Activated CD8-positive, alpha-beta T cell treated with anti-CD3 and anti-CD28 coated beads, Interleukin-2, amount 10 ng/mL, durations not matched to agents 7 days and 5 days (primary cell): Measurements from ENCODE around the gene POLR2I. TPM values are rescaled to one million over a fixed set of nuclear protein-coding genes. Genes with fewer than 3 reads are reported as not detected.

Source experiments
- ATAC-seq: fragments of 150-1000 bp; cut with Tn5 transposase; one replicate; pipeline ENCODE4 v1.10.0; 2021; ENCODE audit warnings: moderate library complexity
- CTCF ChIA-PET: fragments of 350-600 bp; sonication (Branson Sonifier 250); formaldehyde crosslinking; loops from one replicate; lab custom pipeline; 2021; ENCODE audit warnings: antibody characterized with exemption; lab: Charles Lee
- POLR2A ChIA-PET: fragments of 350-600 bp; sonication (Branson Sonifier 250); formaldehyde crosslinking; loops from one replicate; lab custom pipeline; 2021; ENCODE audit warnings: antibody characterized with exemption; lab: Charles Lee
- DNase-seq: peaks from one replicate; pipeline ENCODE4 v3.0.0-alpha.2; 2020
- H3K27ac Mint-ChIP-seq: one replicate; pipeline ENCODE4 v1.8.0; 2021; ENCODE audit warnings: mild to moderate bottlenecking, mixed read lengths
- H3K27me3 Mint-ChIP-seq: one replicate; pipeline ENCODE4 v1.8.0; 2021; ENCODE audit warnings: low read depth, mixed read lengths
- H3K36me3 Mint-ChIP-seq: one replicate; pipeline ENCODE4 v1.8.0; 2021; ENCODE audit warnings: low read depth, mixed read lengths
- H3K4me1 Mint-ChIP-seq: one replicate; pipeline ENCODE4 v1.8.0; 2021; ENCODE audit warnings: low read depth, mixed read lengths
- H3K4me3 Mint-ChIP-seq: one replicate; pipeline ENCODE4 v1.8.0; 2021; ENCODE audit warnings: mild to moderate bottlenecking, mixed read lengths
- H3K9me3 Mint-ChIP-seq: one replicate; pipeline ENCODE4 v1.8.0; 2022; ENCODE audit warnings: mixed read lengths; ENCODE audit not compliant: insufficient read depth
- total RNA-seq, 2 experiments: library from RNA; stranded (reverse); gene quantifications; one replicate each; pipeline ENCODE4 v1.2.3, GENCODE V29; 2021

The POLR2I gene
- total RNA-seq, 2 experiments from 2014 or later, result 50.5 to 57.3 TPM

DNA sequence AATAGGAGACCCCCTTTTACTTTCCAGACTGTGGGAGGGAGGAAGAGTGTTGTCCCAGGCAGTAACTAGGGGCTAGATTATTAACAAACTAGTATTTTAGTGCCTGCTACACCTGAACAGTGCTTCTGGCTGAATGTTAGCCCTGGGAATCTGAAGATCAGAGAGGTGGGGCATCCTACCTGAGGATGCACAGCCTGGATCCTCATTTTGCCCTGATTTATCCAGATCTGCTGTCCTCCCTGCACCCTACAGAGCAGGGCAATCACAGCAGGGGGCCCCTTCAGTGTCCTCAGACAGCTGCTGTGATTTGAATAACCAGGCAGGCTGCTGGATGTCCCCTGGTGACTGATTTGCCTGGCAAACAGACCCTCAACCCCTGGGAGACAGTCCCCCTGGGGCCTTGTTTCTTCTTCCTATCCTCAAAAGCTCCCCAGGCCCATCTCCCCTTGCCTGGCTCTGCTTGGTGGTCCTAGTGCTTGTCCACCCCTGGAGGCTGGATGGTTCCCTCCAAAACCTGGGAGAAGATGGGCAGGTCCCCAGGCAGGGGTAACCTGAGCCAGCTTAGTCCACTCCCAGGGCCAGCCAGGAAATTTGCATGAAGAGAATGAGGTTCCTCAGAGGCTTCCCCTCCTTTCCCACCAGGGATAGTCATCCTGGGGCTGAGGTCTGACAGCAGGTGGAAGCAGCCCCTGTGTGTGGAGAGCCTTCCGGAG lies 4.0 kb downstream of the POLR2I start, which contains the start of gene OVOL3:
TSS of gene OVOL3 (plus strand) at position 657 of the 713 bp plus-strand sequence. CDS start 60 bp downstream, outside the sequence.
- POLR2A ChIA-PET, result no interaction called here
- peaks cover 26% of the 10 kb centered on the region for H3K36me3 Mint-ChIP-seq
- no peaks in the 10 kb centered on the region for H3K27me3 Mint-ChIP-seq
- H3K27ac Mint-ChIP-seq, result no peak within 1 kb of the TSS
- DNase-seq (no peak), ATAC-seq (no peak)
- CTCF ChIA-PET, result no interaction called here
- H3K4me3 Mint-ChIP-seq, result no peak within 1 kb of the TSS
- H3K9me3 Mint-ChIP-seq, result no peaks in the 10 kb centered on the region
- H3K4me1 Mint-ChIP-seq, result peaks cover 17% of the 10 kb centered on the region

DNA sequence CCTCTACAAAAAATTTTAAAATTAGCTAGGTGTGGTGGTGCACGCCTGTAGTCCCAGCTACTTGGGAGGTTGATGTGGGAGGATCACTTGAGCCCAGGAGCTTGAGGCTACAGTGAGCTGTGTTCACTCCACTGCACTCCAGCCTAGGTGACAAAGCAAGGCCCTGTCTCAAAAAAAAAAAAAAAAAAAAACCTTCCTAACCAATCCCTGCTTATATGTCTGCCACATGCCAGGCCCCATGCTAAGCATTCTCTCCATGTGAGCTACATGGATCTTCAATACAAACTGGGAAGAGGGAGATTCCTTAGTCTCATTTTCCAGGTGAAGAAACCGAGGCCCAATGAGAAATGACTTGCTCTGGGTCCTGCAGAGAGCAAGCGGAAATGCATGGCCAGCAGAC lies 6.0 kb downstream of the POLR2I start:
- H3K9me3 Mint-ChIP-seq, result no peaks in the 10 kb centered on the region
- CTCF ChIA-PET, result interaction anchor here (0.9 kb wide), 1 partner anchor 19 kb away, joined by 3 read pairs; no protein-coding TSS in a partner anchor
- H3K4me1 Mint-ChIP-seq, result peaks cover 12% of the 10 kb centered on the region
- H3K36me3 Mint-ChIP-seq, result peaks cover 29% of the 10 kb centered on the region
- no peak overlapping the region for H3K4me3 Mint-ChIP-seq
- ATAC-seq, result no peak
- peak overlapping the region; percentile 30 for H3K27ac Mint-ChIP-seq
- H3K27me3 Mint-ChIP-seq, result no peaks in the 10 kb centered on the region
- no peak for DNase-seq
- POLR2A ChIA-PET, result no interaction called here

DNA sequence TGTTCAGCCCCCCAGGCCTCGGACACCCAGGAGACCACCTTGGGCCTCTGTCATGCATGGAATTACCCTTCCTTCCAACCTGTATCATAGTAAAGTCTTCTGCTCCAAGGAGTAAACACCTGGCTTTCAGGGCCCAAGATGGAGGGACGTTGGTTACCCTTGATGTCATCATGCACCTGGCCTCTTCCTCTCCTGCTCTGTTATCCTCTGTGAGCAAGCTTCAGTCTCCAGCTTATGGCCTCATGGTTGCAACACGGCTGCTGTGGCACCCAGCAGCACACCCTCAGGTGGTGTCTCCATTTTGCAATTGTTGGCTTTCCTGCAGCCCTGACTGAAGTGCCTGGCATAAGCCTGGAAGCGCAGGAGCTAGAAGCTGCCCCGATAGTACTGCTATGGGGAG lies 7.7 kb downstream of the POLR2I start:
- no peaks in the 10 kb centered on the region for H3K4me1 Mint-ChIP-seq
- ATAC-seq, result no peak
- no peak overlapping the region for H3K4me3 Mint-ChIP-seq

DNA sequence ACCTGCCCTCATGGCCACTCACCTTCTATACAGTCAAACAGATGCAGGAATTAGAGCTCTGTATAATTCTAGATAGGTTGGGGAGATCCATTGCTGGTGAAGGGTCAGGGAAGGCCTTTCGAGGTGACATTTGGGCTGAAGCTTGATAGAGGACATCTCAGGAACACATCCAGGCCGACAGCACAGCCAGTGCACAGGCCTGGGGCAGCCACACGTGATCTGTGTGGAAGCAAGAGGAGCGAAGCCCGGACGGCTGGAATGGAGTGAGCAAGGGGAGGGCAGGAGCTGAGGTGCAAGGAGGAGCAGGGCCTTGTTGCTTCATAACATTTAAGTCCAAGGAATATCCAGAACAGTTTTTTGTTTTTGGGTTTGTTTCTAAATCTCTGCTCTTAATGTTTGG lies 8.2 kb downstream of the POLR2I start:
- H3K4me3 Mint-ChIP-seq, result no peak overlapping the region
- H3K9me3 Mint-ChIP-seq, result no peaks in the 10 kb centered on the region
- no peaks in the 10 kb centered on the region for H3K27me3 Mint-ChIP-seq
- peaks cover 30% of the 10 kb centered on the region for H3K36me3 Mint-ChIP-seq
- ChIA-PET POLR2A (interaction anchor here (1.0 kb wide), 1 partner anchor 15 kb away, joined by 3 read pairs; no protein-coding TSS in a partner anchor), CTCF (no interaction called here)
- ATAC-seq (no peak), DNase-seq (no peak)
- no peaks in the 10 kb centered on the region for H3K4me1 Mint-ChIP-seq
- no peak overlapping the region for H3K27ac Mint-ChIP-seq

More for the DNA sequence above, 7.7 kb downstream of the POLR2I start:
- Mint-ChIP-seq H3K27ac (no peak overlapping the region), H3K27me3 (no peaks in the 10 kb centered on the region), H3K9me3 (no peaks in the 10 kb centered on the region), H3K36me3 (peaks cover 34% of the 10 kb centered on the region)
- DNase-seq, result no peak
- POLR2A ChIA-PET, result interaction anchor here (1.0 kb wide), 1 partner anchor 16 kb away, joined by 3 read pairs; no protein-coding TSS in a partner anchor
- CTCF ChIA-PET, result no interaction called here

DNA sequence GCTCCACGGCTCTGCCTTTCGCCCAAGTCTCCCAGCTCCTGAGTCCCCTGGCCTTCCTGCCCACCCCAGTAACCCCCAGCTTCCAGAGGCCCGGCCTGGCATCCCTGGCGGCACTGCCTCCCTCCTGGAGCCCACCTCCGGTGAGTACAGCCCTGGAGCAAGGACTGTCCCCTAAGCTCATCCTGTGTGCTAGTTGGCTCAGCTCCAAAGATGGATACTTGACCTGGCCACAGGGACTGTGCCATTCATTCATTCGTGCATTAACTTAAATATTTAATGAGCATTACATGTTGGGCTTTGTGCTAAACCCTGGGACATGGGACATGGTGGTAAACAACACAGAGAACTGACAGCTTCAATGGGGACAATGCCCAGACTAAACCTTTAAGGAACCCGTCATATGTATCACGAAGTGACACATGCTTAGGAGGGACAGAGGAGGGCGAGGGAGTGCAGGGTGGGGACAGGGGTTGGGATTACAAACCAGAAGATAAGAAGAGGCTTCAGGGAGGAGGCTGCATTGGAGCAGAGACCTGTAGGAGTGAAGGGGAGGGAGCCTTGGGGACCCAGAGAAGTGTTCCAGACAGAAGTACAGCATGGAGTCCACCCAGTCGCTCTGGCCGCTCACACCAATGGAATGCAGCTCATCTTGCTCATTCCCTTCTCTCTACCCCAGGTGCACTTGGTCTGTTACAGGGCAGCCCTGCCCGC lies 10.7 kb downstream of the POLR2I start:
- CTCF ChIA-PET, result interaction anchor here (1.1 kb wide), 1 partner anchor 24 kb away, joined by 3 read pairs; no protein-coding TSS in a partner anchor
- Mint-ChIP-seq H3K36me3 (peaks cover 39% of the 10 kb centered on the region), H3K27me3 (no peaks in the 10 kb centered on the region), H3K4me3 (no peak overlapping the region), H3K4me1 (no peaks in the 10 kb centered on the region), H3K9me3 (no peaks in the 10 kb centered on the region), H3K27ac (peak overlapping the region; percentile 20)
- ATAC-seq (no peak), DNase-seq (no peak)
- POLR2A ChIA-PET, result interaction anchor here (0.6 kb wide), 1 partner anchor 1272 kb away, joined by 3 read pairs; no protein-coding TSS in a partner anchor

DNA sequence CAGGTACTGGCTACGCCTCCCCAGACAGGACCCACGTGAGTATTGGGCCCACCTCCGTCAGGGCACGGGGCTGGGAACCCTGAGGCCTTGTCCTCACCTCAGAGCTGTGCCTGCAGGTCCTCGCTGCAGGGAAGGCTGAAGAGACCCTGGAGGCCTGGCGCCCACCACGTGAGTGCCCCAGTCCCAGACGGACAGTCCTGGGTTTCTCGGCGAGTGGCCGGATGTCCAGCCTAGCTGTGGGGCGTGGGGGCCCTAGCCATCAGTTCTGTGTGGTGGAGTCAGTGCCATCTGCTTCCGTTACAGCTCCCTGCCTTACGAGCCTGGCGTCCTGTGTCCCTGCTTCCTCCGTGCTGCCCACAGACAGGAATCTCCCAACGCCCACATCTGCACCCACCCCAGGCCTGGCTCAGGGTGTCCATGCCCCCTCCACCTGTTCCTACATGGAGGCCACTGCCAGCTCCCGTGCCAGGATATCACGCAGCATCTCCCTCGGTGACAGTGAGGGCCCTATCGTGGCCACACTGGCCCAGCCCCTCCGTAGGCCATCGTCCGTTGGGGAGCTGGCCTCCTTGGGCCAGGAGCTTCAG lies 11.5 kb downstream of the POLR2I start:
- no peak for ATAC-seq
- Mint-ChIP-seq H3K9me3 (no peaks in the 10 kb centered on the region), H3K27ac (no peak overlapping the region), H3K36me3 (peaks cover 43% of the 10 kb centered on the region), H3K27me3 (no peaks in the 10 kb centered on the region), H3K4me1 (no peaks in the 10 kb centered on the region), H3K4me3 (no peak overlapping the region)
- no peak for DNase-seq
- ChIA-PET CTCF (interaction anchor here (1.1 kb wide), 1 partner anchor 25 kb away, joined by 3 read pairs; no protein-coding TSS in a partner anchor), POLR2A (interaction anchor here (0.6 kb wide), 1 partner anchor 1271 kb away, joined by 3 read pairs; no protein-coding TSS in a partner anchor)

DNA sequence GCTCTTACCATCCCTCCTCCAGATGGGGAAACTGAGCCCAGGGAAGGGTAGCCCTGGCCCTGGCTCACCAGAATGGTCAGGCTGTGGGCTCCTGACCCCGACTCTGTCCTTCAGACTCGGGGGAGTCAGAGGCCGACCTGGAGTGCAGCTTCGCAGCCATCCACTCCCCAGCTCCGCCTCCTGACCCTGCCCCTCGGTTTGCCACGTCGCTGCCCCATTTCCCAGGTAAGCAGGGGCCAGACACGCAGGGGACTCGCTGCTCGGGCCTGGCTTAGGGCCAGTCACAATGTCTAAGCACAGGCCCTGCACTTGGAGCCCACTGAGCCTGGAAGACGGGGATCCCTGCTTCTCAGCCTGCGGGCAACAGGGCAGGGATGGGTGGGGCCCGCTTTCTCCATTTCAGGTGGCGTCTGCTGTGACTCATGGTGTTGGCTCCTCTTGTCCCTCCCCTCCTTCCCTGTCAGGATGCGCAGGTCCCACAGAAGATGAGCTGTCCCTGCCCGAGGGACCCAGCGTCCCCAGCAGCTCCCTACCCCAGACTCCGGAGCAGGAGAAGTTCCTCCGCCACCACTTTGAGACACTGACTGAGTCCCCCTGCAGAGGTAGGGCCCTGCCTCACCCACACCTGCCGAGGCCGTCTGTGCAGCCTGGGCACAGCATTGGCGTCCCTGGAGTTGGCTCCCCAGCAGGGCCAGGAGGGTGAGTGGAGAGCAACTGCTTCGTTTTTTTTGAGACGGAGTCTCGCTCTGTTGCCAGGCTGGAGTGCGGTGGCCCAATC lies 12.9 kb downstream of the POLR2I start:
- ATAC-seq (no peak), DNase-seq (no peak)
- CTCF ChIA-PET, result no interaction called here
- H3K27ac Mint-ChIP-seq, result no peak overlapping the region
- no peaks in the 10 kb centered on the region for H3K27me3 Mint-ChIP-seq
- POLR2A ChIA-PET, result no interaction called here
- H3K4me1 Mint-ChIP-seq, result no peaks in the 10 kb centered on the region
- H3K36me3 Mint-ChIP-seq, result peaks cover 43% of the 10 kb centered on the region
- no peaks in the 10 kb centered on the region for H3K9me3 Mint-ChIP-seq
- no peak overlapping the region for H3K4me3 Mint-ChIP-seq

DNA sequence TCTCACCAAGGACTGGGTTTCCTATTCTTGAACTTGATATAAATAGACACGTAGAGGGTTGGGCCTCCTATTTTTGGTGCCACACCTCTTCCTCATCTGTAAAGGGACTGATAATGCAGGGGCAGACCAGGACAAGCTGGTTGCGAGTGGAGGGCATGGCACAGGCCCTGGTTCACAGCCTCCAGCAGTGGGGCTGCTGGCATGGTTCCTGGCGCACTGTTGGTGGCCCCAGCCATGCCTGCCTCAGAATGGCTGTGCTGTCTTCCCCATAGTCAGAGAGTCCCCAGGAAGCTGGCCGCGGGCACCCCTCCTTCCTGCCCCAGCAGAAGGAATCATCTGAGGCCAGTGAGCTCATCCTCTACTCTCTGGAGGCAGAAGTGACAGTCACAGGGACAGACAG lies 14.2 kb downstream of the POLR2I start:
- POLR2A ChIA-PET, result no interaction called here
- ATAC-seq (no peak), DNase-seq (no peak)
- no peak overlapping the region for H3K4me3 Mint-ChIP-seq
- H3K27me3 Mint-ChIP-seq, result no peaks in the 10 kb centered on the region
- no peaks in the 10 kb centered on the region for H3K9me3 Mint-ChIP-seq
- H3K36me3 Mint-ChIP-seq, result peaks cover 38% of the 10 kb centered on the region
- CTCF ChIA-PET, result no interaction called here
- no peak overlapping the region for H3K27ac Mint-ChIP-seq
- no peaks in the 10 kb centered on the region for H3K4me1 Mint-ChIP-seq

DNA sequence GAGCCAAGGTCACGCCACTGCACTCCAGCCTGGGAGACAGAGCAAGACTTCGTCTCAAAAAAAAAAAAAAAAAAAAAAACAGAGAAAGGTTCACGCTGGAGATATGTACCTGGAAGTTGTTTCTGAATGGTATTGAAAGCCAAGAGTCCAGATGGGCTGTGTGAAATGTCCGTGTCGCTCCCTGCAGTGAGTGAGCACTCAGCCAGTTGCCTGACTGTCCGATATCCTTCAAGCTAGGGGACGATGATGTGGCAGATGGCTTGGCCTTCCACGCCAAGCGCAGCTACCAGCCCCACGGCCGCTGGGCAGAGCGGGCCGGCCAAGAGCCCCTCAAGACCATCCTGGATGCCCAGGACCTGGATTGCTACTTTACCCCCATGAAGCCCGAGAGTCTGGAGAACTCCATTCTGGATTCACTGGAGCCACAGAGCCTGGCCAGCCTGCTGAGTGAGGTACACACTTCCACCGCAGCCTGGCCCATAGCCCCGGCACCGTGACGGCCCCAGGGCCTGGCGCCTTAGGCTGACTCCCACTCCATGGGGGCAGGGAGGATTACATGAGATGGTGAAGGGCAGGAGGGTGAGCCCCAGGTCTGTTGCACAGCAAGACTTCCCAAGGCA lies 15.4 kb downstream of the POLR2I start:
- Mint-ChIP-seq H3K27ac (no peak overlapping the region), H3K36me3 (peaks cover 44% of the 10 kb centered on the region), H3K9me3 (no peaks in the 10 kb centered on the region), H3K4me1 (no peaks in the 10 kb centered on the region), H3K27me3 (no peaks in the 10 kb centered on the region), H3K4me3 (no peak overlapping the region)
- POLR2A ChIA-PET, result interaction anchor here (0.6 kb wide), 1 partner anchor 10 kb away, joined by 4 read pairs; no protein-coding TSS in a partner anchor
- CTCF ChIA-PET, result no interaction called here
- DNase-seq (no peak), ATAC-seq (no peak)

DNA sequence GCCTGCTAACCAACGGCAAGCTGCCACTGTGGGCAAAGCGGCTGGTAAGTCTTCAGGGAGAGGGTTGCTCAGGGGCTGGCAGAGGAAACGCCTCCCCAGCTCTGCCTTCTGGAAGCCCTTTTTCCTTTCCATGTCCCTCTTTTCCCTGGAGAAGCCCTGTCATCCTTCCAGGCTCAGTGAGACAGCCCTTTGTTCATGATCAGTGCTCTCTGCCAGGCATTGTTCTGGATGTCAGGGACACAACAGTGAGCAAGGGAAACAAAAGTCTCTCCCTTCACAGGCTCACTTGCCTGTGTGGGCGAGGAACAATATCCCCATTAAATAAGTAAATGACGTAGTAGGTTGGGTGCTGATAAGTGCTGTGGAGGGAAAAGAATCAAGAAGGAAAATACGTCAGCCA lies 17.6 kb downstream of the POLR2I start:
- Mint-ChIP-seq H3K4me3 (no peak overlapping the region), H3K4me1 (peaks cover 17% of the 10 kb centered on the region), H3K27me3 (no peaks in the 10 kb centered on the region), H3K27ac (no peak overlapping the region), H3K36me3 (peaks cover 43% of the 10 kb centered on the region), H3K9me3 (no peaks in the 10 kb centered on the region)
- ATAC-seq, result no peak
- CTCF ChIA-PET, result no interaction called here
- POLR2A ChIA-PET, result no interaction called here
- DNase-seq, result no peak

DNA sequence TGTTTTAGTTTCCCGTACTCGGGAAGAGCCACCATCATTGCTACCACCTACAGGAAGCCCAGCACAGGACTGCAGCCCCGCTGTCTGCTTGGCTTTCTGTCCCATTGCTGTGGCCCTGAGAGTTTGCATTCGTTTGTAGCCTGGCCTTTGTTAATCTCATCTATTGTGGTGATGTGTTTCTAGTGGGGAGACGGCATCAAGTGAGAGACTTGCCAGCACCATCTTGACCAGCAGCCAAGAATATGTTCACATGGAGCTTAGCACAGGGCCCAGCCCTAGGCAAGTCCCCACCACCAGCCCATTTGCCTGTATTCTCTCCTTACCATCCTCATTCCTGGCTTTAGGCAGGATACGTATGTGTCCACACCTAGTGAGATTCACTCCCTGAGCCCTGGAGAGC lies 21.0 kb downstream of the POLR2I start:
- no peak overlapping the region for H3K4me3 Mint-ChIP-seq
- no peak for ATAC-seq
- ChIA-PET CTCF (no interaction called here), POLR2A (no interaction called here)
- no peaks in the 10 kb centered on the region for H3K27me3 Mint-ChIP-seq
- H3K9me3 Mint-ChIP-seq, result no peaks in the 10 kb centered on the region
- DNase-seq, result no peak
- H3K36me3 Mint-ChIP-seq, result peaks cover 55% of the 10 kb centered on the region
- H3K4me1 Mint-ChIP-seq, result peaks cover 17% of the 10 kb centered on the region
- H3K27ac Mint-ChIP-seq, result peak overlapping the region; percentile 63
